GM21515 (cell line): ENCODE data around the gene MAFG.

ENCODE experiments used
- ATAC-seq: cut with Tn5 transposase; IDR thresholded peaks from one replicate; pipeline ENCODE4 v1.9.1; 2021; ENCODE audit not compliant: unreplicated experiment

MAFG gene

DNA sequence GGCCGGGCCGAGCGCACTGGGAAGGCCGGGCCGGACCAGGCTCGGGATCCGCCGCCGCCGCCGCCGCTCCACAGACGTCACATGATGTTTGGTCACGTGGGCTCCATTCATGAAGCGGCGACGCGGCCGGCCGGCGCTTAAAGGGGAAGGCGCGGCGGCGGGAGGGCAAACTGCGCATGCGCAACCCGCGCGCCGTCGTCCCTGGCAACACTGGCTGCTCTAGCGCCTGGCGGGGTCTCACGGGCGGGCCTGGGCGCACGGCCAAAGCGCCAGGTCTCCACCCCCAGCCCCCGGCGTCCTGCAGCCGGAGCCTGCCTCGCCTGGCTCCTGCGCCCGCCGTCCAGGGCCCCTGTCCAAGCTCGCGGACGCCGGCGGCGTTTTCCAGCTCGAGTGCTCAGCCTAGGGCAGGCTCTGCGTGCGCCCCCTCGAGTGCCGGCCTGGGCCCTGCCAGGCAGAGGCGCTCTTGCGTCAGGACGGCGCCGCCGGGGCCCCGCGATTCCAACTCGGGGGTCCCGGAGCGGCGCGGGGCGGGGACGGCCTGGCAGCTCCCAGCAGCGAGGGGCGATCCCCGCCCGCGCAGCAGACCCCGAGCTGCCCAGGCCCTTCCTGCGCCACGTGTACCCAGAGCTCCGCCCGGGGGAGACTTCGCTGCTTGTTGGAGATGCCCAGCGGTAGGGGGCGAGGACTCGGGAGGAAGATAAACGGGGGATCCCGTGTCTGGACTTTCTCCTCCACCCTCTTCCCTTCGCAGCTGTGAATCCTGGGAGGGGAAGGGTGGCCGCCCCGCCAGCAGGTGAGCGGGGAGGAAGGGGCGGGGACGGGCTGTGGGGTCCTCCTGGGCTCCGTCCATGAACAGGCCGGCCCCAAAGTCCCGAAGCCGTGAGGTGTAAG is at the start of gene MAFG:
MAFG (minus strand) TSS at position 83 of the 891 bp plus-strand sequence. CDS start 4,550 bp downstream, outside the sequence.
- ATAC-seq, result peak; percentile 49

- no peak for ATAC-seq
Measured at GRCh38 chr17:81976332-81977210, 49.0 kb upstream of the MAFG start.

- no peak for ATAC-seq
Measured at GRCh38 chr17:81973432-81973831, 45.9 kb upstream of the MAFG start.

- no peak for ATAC-seq
Measured at GRCh38 chr17:81968850-81969812, 41.6 kb upstream of the MAFG start.

GRCh38 chr17:81968396-81968745 is 40.8 kb upstream of the MAFG start:
- no peak for ATAC-seq

DNA sequence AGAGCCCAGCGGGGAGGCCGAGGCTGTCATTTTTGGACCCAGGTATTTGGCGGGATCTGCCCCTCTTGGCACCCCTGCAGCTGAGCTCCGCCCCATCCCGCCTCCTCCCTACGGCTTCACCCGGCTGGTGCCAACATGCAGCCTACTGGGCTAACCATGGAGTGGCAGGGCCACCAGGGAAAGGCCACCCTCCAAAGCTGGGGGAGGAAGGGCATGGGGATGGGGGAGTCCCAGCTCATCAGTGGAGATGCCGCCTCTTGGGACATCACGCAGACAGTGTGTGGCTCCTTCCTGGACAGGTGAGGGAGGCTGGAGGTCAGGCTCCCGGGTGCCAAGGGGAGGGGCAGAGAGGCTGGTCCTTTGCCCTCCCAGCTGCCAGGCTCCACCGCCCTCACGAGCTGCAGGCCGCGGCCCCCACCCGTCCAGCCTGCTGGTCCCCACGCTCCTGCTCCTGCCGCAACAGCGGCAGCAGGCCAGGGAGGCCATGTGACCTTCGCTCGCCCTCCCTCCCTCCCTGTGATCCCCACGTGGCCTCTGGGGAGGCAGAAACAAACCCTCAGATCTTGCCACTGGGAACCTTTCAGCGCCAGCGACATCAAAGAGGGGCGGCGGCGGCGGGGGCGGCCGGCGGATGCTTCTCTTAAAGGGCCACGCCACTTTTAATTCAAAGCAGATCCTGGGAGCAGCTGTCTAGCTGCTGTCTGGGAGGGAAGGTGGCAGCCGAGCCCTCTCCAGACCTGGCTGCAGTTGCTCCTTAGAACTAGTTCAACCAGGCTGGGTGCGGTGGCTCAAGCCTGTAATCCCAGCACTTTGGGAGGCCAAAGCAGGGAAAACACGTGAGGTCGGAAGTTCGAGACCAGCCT is 40.2 kb upstream of the MAFG start:
- no peak for ATAC-seq

GRCh38 chr17:81967244-81967532 is 39.7 kb upstream of the MAFG start:
- ATAC-seq, result no peak

DNA sequence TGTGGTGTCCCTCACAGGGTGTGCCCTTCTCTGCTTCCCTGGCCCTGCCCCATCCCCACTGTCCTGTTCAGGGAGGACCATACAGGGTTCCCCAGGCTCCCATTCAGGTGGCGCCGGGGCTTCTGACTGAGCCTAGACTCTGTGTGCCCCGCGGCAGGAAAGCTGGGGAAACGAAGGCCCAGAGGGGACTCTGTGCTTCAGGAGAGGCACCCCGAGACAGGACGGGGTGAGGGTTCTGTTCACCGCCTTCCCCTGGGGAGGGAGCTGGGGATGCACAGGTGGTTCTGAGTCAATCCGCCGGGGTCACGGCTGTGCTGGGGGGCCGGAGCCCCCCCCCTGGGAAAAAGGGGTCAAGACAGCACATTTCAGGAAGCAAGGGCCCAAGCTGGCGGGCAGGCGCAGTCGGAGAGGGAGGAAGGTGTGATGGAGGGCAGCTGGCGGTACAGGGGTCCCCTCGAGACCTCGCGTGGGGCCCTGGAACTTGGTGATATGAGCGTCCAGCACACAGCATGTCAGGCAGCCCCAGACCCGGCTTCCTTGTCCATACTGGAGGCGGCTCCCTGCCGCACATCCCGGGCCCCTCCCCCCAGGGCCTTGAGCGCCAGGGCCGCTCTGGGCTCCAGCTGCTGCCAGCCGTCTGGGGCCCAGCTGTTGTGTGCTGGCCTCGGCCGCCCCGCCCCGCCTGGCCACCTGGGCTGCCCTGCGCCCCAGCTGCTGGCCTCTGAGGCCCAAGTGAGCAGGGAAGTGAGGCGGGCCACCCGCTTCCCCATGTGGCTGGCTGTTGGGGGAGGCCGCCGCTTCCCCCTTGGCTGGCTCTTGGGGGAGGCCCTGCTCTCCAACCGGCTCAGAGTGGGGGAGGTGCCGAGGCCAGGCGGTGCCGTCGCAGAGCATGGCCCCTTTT is 39.1 kb upstream of the MAFG start:
- no peak for ATAC-seq

DNA sequence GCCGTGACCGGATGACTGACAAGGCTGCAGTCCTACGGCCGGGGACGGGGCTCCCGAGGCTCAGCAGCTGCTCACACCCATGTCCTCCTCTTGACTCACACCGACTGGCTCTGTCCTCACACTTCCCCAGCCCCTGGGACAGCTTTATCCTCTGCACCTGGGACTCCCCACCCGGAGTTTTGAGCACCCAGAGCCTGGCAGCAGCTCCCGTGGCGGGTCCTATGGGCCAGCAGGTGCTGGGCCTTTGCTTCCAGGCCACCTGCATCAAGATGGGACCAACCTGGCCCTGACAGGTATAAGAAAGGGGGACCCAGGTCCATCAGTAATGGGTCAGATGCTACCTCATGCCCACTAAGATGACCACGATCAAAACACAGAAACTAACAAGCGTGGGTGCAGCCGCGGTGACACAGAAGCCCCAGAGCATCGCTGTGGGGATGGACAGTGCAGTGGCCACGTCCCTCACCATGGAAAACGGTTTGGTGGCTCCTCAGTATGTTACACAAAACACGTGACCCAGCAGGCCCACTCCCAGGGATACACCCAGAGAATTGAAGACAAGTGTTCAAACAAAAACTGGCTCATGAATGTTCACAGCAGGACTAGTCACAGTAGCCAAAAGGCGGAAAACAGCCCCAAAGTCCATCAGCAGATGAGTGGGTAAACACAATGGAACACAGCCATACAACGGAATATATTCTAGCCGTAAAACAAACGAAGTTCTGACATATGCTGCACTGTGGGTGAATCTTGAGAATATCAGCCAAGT is 36.7 kb upstream of the MAFG start:
- no peak for ATAC-seq

DNA sequence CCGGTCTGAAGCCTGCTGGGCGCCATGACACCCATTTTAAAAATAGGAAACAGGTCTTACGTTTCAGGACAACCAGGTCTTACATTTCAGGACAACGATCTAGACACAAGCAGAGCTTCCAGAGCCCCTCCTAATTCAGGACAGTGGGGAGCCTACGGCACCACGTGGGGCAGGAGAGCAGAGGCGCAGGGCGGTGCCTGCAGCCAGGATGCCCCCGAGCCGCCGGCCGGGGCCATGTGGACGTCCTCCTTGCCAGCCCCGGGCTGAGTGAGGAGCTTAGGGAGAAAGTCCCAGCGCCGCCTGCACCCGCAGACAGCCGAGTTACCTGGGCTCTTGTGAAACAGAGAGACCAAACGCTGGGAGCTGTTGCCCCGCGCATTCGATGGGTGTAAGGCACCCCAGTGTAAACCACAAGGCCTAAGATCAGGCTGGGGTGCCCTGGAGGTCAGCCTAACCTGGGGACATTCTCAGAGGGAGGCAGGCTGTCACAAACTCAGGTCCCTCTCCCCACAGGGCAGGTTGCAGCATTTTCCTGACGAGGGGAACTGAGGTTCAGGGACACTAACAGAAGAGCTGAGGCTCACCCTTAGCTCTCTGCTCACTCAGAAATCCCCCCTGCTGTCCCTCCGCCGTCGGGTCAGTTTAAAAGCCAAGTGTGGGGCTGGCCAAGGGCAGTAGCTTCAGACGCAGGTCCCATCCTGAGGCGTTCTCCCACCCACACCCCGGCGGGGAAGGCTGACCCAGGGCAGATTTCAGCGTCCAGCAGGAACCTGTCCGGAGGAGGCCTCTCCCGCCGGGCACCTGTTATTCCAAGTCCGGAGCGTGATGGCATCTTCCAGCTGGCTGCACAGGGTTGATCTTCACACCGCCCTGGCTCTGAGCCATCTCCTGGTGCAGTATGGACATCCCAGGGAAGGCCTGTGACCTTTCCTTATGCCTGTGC is 35.2 kb upstream of the MAFG start:
- ATAC-seq, result no peak

DNA sequence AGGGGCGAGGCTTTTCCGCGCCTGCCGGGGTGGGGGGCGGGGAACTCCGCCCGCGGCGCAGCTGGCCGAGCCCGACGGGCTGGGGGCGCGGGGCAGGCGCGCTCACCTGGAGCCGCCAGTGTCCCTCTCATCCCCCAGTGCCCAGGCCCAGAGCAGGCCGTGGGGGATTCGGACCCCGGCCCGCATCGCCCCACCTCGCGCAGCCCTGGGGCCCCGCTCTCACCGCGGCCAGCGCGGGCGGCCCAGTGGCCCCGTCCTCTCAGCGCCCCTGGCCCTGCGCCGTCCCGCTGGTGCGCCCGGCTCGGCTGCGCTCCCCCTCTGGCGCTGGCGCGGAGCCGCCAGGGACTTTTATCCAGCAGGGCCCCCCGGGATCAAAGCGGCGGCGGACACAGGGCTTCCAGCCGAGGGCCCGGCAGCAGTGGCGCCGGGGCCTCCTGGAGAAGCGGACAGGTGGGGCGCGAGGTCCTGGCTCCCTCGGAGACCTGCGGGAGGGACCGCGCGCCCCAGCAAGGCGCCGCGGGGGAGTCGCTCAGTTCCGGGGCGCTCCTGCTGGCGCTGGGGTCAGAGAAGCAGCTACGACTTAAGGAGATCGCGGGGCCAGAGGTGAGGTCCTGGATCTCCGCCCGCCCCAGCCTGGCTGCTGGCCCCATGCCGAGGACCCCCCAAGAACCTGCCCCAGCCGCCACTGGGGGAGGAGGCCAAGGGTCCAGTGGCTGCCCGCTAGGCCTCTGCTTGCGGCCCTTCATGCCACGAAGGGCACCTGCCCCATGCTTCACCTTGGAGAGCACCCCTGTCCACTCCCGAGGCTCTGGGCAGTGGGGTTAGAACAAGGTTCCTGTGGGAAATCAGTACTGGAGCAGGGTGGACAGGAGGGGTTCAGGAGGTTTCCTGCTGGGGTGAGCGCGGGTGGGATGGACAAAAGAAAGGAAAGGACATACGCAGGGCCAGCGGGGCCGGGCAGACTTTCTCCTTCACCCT is 34.3 kb upstream of the MAFG start:
- no peak for ATAC-seq

DNA sequence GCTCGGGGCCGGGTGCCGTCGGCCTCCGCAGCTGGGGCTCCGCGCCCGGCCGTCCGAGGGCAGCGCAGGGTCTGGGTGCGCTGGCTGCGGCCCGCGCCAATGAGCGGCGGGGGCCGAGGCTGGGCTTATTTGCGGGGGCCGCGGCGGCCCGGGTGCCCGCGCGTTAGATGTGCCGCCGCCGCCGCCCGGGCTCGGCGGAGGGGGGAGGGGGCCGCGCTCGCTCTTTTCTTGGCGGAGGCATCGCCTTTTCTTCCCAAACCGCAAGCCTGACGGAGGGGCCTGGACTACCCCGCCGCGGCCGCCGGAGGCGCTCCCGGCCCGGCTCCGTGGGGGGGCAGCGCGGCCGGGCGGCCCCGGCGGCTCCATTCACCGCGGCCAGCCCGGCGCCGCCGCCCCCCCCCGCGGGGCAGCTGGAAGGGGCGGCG is 33.6 kb upstream of the MAFG start, which contains the start of gene NOTUM:
NOTUM (minus strand) TSS at position 101 of the 425 bp plus-strand sequence. CDS start 278 bp downstream, outside the sequence.
- no peak for ATAC-seq

- no peak for ATAC-seq
Measured at GRCh38 chr17:81960130-81960958, 32.8 kb upstream of the MAFG start.

DNA sequence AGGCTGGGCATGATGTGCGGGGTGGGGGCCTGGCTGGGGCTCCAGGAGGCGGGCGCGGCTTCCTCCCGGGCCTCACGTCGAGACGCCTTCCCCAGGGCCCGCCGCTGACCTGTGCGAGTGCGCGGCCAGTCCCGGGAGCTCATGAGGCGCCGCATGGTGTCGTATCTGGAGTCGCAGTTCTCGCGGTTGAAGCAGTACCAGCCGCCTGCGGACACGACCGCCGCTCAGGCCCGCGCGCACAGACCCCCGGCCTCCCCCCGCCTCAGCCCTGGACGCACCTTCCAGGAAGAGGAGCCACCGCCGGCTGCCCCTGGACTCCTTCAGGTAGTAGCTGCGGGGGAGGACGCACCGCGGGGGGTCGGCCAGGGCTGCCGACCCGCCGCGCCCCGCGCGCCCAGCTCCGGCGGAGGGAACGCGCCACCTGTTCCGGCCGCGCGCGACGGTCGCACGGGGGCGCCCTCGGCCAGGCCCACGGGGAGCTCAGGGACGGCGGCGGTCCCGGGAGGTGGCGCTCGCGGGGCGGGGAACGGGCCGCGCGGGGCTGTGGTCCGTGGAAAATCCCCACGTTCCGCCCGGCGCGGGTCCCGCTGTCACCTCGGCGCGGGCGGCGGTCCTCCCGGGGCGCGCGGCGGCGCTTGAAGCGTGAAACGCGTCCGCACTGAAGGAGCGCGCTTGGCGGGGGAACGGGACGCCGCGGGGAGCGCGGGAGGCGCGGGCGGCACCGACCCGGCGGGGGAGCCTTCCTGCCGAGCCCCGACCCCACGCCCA is 32.0 kb upstream of the MAFG start:
- ATAC-seq, result peak; percentile 53
